B cell (primary cell): ENCODE results near the gene CDC73.

ENCODE experiments used
- EZH2 ChIP-seq: IDR thresholded peaks from 2 replicates; pipeline ENCODE4 v1.6.1; 2012; ENCODE audit warnings: borderline replicate concordance, low read depth, mild to moderate bottlenecking, moderate library complexity, low read length; ENCODE audit not compliant: insufficient read depth, poor library complexity, severe bottlenecking
- TF ChIP-seq, protein P1 (sequence below): fragments of 200-600 bp; IDR thresholded peaks from one replicate; pipeline ENCODE4 v1.8.0; 2022; ENCODE audit warnings: antibody characterized with exemption, mild to moderate bottlenecking

DNA sequence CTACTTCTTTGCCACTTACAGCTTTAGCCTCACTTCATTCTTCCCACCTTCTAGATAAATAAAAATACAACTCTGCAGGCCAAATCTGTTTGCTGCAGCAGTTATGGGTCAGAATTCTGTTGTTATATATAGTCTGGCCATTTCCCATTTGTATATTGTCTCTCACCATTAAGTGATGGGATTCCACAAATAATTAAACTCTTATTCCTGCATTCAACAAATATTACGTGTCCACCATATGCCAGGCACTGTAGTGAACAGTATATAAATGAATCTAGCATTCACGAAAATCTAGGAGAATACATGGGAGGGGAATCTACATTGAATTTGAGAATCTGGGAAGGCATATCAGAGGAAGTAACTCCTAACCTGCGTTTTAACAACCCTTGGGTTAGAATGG lies 11.0 kb upstream of the CDC73 start:
- TF ChIP-seq, protein P1, sequence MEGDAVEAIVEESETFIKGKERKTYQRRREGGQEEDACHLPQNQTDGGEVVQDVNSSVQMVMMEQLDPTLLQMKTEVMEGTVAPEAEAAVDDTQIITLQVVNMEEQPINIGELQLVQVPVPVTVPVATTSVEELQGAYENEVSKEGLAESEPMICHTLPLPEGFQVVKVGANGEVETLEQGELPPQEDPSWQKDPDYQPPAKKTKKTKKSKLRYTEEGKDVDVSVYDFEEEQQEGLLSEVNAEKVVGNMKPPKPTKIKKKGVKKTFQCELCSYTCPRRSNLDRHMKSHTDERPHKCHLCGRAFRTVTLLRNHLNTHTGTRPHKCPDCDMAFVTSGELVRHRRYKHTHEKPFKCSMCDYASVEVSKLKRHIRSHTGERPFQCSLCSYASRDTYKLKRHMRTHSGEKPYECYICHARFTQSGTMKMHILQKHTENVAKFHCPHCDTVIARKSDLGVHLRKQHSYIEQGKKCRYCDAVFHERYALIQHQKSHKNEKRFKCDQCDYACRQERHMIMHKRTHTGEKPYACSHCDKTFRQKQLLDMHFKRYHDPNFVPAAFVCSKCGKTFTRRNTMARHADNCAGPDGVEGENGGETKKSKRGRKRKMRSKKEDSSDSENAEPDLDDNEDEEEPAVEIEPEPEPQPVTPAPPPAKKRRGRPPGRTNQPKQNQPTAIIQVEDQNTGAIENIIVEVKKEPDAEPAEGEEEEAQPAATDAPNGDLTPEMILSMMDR: no peak
- no peak for TF ChIP-seq EZH2
